ENCODE results near the gene BSPRY.

The BSPRY gene

DNA sequence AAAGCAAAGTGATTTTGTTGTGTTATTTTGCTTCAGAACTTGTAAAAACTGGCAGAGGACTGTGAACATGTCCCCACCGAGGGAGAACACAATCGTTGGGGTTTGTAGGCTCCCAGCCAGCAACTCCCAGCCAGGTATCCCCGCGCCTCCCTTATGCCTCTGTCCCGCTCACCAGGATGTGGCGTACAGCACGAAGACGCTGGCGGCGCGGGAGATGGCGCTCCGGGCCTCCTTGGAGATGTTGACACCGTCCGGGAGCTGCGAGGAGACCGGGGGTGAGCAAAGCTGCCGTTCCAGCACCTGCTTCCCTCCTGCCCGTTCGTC, 60.5 kb downstream of the BSPRY start:
- H3K36me3 ChIP-seq (ENCODE audit: control insufficient read depth, insufficient read depth, low read length): peaks cover 9% of the 10 kb centered on the region
- peak overlapping the region; percentile 91 for H3K23ac ChIP-seq (ENCODE audit: low read length)
- H3K27ac ChIP-seq (ENCODE audit: low read depth, low read length): peak overlapping the region; percentile 91
- H3K4ac ChIP-seq (ENCODE audit: low read depth, low read length): peak overlapping the region; percentile 19
- H2BK5ac ChIP-seq (ENCODE audit: low read length): peak overlapping the region; percentile 23
- H3K27me3 ChIP-seq (ENCODE audit: insufficient read depth, low read length, poor library complexity): no peaks in the 10 kb centered on the region
- H3K18ac ChIP-seq (ENCODE audit: low read length): peak overlapping the region; percentile 3
- H3K4me2 ChIP-seq (ENCODE audit: low read length): peak overlapping the region; percentile 99
- H2BK15ac ChIP-seq (replicated peaks; ENCODE audit: low read depth): no peak overlapping the region
- H4K5ac ChIP-seq (ENCODE audit: low read length): no peak overlapping the region
- H3K56ac ChIP-seq (ENCODE audit: low read length): peak overlapping the region; percentile 99
- no peak overlapping the region for H4K8ac ChIP-seq (ENCODE audit: low read depth, low read length)
- no peak overlapping the region for H2BK120ac ChIP-seq (ENCODE audit: low read depth, low read length)
- peaks cover 2% of the 10 kb centered on the region for H3K4me1 ChIP-seq (ENCODE audit: control insufficient read depth, low read depth, low read length)
- peak overlapping the region; percentile 93 for H3K9ac ChIP-seq (ENCODE audit: low read length)
- no CpG with 5 or more reads among the region's 20 CpGs for WGBS (ENCODE audit: extremely low coverage, insufficient coverage, low lambda C conversion rate)
- no peak overlapping the region for H2AK5ac ChIP-seq (ENCODE audit: low read length)
- no peak for DNase-seq
- peaks cover 17% of the 10 kb centered on the region for H3K79me2 ChIP-seq (ENCODE audit: control insufficient read depth, insufficient read depth, low read length)
- peaks cover 7% of the 10 kb centered on the region for H3K79me1 ChIP-seq (ENCODE audit: low read length)
- peak overlapping the region; percentile 41 for H3K4me3 ChIP-seq (ENCODE audit: low read length)

DNA sequence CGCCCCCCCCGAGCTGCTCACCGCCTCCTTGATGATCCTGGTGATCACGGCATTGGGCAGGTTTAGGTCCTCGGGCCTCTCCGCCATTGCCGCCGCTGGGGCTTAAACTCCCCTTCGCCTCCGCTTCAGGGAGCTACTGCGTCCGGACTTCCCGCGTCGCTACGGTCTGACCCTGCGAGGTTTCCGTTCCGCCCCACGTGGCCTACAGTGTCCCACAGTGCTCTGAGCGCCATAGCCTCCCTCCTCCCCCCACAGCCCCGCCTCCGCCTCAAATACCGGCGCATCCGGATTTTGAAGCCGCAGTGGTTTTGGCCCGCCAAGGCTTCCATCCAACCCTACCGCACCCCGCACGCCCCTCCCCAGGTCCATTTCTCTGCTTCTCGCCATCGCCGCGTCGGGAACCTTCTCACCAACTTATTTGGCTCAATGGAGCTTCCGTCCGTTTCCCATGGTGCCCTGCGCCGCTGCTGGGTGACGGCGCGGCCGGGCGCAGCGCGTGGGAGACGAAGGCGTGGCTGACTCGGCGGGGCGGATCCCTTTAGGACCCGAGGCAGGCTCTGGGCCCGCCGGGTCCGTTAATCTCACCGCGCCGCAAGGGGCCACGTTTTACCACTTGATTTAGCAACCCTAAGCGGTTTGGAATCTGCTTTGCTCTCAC, 61.0 kb downstream of the BSPRY start, which contains the start of the genes C9orf43 and POLE3:
Gene C9orf43 (plus strand): TSS at position 541 of the 658 bp plus-strand sequence. CDS start 2,747 bp downstream, outside the sequence.
Gene POLE3 (minus strand): TSS at position 469 of the 658 bp plus-strand sequence. CDS start 382 bp downstream, at position 87.
- Histone ChIP-seq H2BK5ac (ENCODE audit: low read length) (peak within 1 kb of the TSS; percentile 96), H4K8ac (ENCODE audit: low read depth, low read length) (peak within 1 kb of the TSS; percentile 42), H3K18ac (ENCODE audit: low read length) (peak within 1 kb of the TSS; percentile 92), H3K79me1 (ENCODE audit: low read length) (peaks cover 7% of the 10 kb centered on the region), H3K9ac (ENCODE audit: low read length) (peak within 1 kb of the TSS; percentile 94), H3K4me1 (ENCODE audit: control insufficient read depth, low read depth, low read length) (peaks cover 2% of the 10 kb centered on the region), H3K23ac (ENCODE audit: low read length) (peak within 1 kb of the TSS; percentile 91), H3K27ac (ENCODE audit: low read depth, low read length) (peak within 1 kb of the TSS; percentile 91), H3K27me3 (ENCODE audit: insufficient read depth, low read length, poor library complexity) (no peaks in the 10 kb centered on the region), H3K4ac (ENCODE audit: low read depth, low read length) (peak within 1 kb of the TSS; percentile 65), H3K79me2 (ENCODE audit: control insufficient read depth, insufficient read depth, low read length) (peaks cover 17% of the 10 kb centered on the region), H2BK15ac (replicated peaks; ENCODE audit: low read depth) (no peak within 1 kb of the TSS), H2AK5ac (ENCODE audit: low read length) (peak within 1 kb of the TSS; percentile 50), H3K36me3 (ENCODE audit: control insufficient read depth, insufficient read depth, low read length) (peaks cover 9% of the 10 kb centered on the region), H4K5ac (ENCODE audit: low read length) (peak within 1 kb of the TSS; percentile 88), H2BK120ac (ENCODE audit: low read depth, low read length) (no peak within 1 kb of the TSS), H3K56ac (ENCODE audit: low read length) (peak within 1 kb of the TSS; percentile 99), H3K4me2 (ENCODE audit: low read length) (peak within 1 kb of the TSS; percentile 99), H3K4me3 (ENCODE audit: low read length) (peak within 1 kb of the TSS; percentile 75)
- no CpG with 5 or more reads among the region's 61 CpGs for WGBS (ENCODE audit: extremely low coverage, insufficient coverage, low lambda C conversion rate)
- DNase-seq: peak; percentile 98

DNA sequence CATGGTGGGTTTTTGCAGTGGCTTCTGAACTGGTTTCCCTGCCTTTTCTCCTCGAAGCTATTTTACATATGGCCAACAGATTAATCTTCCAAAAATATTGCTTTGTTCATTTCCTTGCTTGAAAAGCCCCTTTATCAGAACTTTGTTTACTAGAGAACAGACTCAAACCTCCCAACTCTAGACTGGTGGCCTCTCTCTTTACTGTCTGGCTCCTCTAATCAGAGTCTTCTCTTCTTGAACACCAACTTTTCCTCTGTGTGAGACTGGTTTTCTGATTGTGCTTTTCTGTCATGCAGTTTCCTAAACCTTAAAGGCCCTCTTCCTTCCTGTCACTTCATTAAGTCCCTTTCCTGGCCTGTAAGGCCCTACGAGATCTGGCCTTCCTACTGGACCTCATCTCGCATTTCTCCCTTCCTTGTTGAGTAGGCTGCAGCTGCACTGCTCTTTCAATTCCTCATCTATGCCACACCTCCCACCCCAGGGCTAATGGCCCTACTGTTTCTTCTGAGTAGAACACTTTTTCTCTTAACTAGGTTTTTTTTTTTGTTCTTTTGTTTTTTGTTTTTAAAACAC, 66.9 kb downstream of the BSPRY start:
- Histone ChIP-seq H3K9ac (ENCODE audit: low read length) (no peak overlapping the region), H2BK5ac (ENCODE audit: low read length) (no peak overlapping the region)

DNA sequence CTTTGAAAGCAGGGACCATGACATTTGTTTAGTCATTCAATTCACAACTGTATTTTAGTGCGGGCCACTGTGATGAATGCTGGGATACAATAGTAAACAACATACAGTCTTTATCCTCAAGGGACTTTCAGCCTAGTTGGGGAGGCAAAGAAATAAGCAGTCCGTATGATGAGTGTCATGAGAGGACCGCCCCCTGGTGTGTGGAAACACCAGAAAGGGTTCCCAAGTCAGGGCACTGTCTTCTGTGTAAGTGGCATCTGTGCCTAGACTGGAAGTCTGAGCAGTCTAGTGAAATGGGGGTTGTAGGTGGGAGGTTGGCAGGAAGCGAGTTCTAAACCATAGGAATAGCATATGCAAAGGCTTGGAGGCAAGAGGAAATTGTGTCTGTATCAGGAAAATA, 68.0 kb downstream of the BSPRY start:
- no peak overlapping the region for H3K4ac ChIP-seq (ENCODE audit: low read depth, low read length)
- H3K79me2 ChIP-seq (ENCODE audit: control insufficient read depth, insufficient read depth, low read length): no peaks in the 10 kb centered on the region
- no peak overlapping the region for H3K9ac ChIP-seq (ENCODE audit: low read length)
- H2BK120ac ChIP-seq (ENCODE audit: low read depth, low read length): no peak overlapping the region
- no peak overlapping the region for H3K4me3 ChIP-seq (ENCODE audit: low read length)
- no peak for DNase-seq
- no peak overlapping the region for H2AK5ac ChIP-seq (ENCODE audit: low read length)
- H2BK5ac ChIP-seq (ENCODE audit: low read length): no peak overlapping the region
- H2BK15ac ChIP-seq (replicated peaks; ENCODE audit: low read depth): no peak overlapping the region
- H3K18ac ChIP-seq (ENCODE audit: low read length): no peak overlapping the region
- H3K79me1 ChIP-seq (ENCODE audit: low read length): no peaks in the 10 kb centered on the region
- no peaks in the 10 kb centered on the region for H3K36me3 ChIP-seq (ENCODE audit: control insufficient read depth, insufficient read depth, low read length)
- H4K5ac ChIP-seq (ENCODE audit: low read length): no peak overlapping the region
- H3K27me3 ChIP-seq (ENCODE audit: insufficient read depth, low read length, poor library complexity): no peaks in the 10 kb centered on the region
- no peaks in the 10 kb centered on the region for H3K4me1 ChIP-seq (ENCODE audit: control insufficient read depth, low read depth, low read length)
- WGBS (ENCODE audit: extremely low coverage, insufficient coverage, low lambda C conversion rate): no CpG with 5 or more reads among the region's 4 CpGs
- no peak overlapping the region for H3K4me2 ChIP-seq (ENCODE audit: low read length)
- H3K23ac ChIP-seq (ENCODE audit: low read length): no peak overlapping the region
- no peak overlapping the region for H3K27ac ChIP-seq (ENCODE audit: low read depth, low read length)
- H3K56ac ChIP-seq (ENCODE audit: low read length): no peak overlapping the region
- no peak overlapping the region for H4K8ac ChIP-seq (ENCODE audit: low read depth, low read length)

More for the DNA sequence above, 66.9 kb downstream of the BSPRY start:
- H3K4ac ChIP-seq (ENCODE audit: low read depth, low read length): no peak overlapping the region
- no peak overlapping the region for H3K4me2 ChIP-seq (ENCODE audit: low read length)
- no peaks in the 10 kb centered on the region for H3K36me3 ChIP-seq (ENCODE audit: control insufficient read depth, insufficient read depth, low read length)
- no peak overlapping the region for H4K5ac ChIP-seq (ENCODE audit: low read length)
- H3K4me3 ChIP-seq (ENCODE audit: low read length): no peak overlapping the region
- H3K23ac ChIP-seq (ENCODE audit: low read length): no peak overlapping the region
- H4K8ac ChIP-seq (ENCODE audit: low read depth, low read length): no peak overlapping the region
- no peak overlapping the region for H3K56ac ChIP-seq (ENCODE audit: low read length)
- H3K79me2 ChIP-seq (ENCODE audit: control insufficient read depth, insufficient read depth, low read length): no peaks in the 10 kb centered on the region
- WGBS (ENCODE audit: extremely low coverage, insufficient coverage, low lambda C conversion rate): no CpG with 5 or more reads among the region's 3 CpGs
- no peaks in the 10 kb centered on the region for H3K27me3 ChIP-seq (ENCODE audit: insufficient read depth, low read length, poor library complexity)
- no peaks in the 10 kb centered on the region for H3K4me1 ChIP-seq (ENCODE audit: control insufficient read depth, low read depth, low read length)
- no peak overlapping the region for H3K18ac ChIP-seq (ENCODE audit: low read length)
- no peak for DNase-seq
- H2BK15ac ChIP-seq (replicated peaks; ENCODE audit: low read depth): no peak overlapping the region
- no peak overlapping the region for H3K27ac ChIP-seq (ENCODE audit: low read depth, low read length)
- no peak overlapping the region for H2AK5ac ChIP-seq (ENCODE audit: low read length)
- no peak overlapping the region for H2BK120ac ChIP-seq (ENCODE audit: low read depth, low read length)
- no peaks in the 10 kb centered on the region for H3K79me1 ChIP-seq (ENCODE audit: low read length)
